ENCODE measurements around the gene CACNA2D3. TPM values are rescaled to one million over a fixed set of nuclear protein-coding genes. Genes with fewer than 3 reads are reported as not detected.

Gene CACNA2D3
- total and polyA plus RNA-seq, 4 donors = 0.06 to 0.37 (median 0.08) TPM; not detected in 1

- TF ChIP-seq, protein P1, sequence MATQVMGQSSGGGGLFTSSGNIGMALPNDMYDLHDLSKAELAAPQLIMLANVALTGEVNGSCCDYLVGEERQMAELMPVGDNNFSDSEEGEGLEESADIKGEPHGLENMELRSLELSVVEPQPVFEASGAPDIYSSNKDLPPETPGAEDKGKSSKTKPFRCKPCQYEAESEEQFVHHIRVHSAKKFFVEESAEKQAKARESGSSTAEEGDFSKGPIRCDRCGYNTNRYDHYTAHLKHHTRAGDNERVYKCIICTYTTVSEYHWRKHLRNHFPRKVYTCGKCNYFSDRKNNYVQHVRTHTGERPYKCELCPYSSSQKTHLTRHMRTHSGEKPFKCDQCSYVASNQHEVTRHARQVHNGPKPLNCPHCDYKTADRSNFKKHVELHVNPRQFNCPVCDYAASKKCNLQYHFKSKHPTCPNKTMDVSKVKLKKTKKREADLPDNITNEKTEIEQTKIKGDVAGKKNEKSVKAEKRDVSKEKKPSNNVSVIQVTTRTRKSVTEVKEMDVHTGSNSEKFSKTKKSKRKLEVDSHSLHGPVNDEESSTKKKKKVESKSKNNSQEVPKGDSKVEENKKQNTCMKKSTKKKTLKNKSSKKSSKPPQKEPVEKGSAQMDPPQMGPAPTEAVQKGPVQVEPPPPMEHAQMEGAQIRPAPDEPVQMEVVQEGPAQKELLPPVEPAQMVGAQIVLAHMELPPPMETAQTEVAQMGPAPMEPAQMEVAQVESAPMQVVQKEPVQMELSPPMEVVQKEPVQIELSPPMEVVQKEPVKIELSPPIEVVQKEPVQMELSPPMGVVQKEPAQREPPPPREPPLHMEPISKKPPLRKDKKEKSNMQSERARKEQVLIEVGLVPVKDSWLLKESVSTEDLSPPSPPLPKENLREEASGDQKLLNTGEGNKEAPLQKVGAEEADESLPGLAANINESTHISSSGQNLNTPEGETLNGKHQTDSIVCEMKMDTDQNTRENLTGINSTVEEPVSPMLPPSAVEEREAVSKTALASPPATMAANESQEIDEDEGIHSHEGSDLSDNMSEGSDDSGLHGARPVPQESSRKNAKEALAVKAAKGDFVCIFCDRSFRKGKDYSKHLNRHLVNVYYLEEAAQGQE (IDR thresholded peaks at IDR 0.05) = no peak
- TF ChIP-seq HNF4G (IDR thresholded peaks at IDR 0.05) = no peak
- no peak for TF ChIP-seq JUND (IDR thresholded peaks at IDR 0.05)
- no peak for TF ChIP-seq TAF1 (conservative IDR thresholded peaks at IDR 0.05)
Observed at GRCh38 chr3:54874816-54875556, 752.6 kb downstream of the CACNA2D3 start (continued).

GRCh38 chr3:54875596-54876268, 753.4 kb downstream of the CACNA2D3 start:
- WGBS = 76% methylated on average over 8 of the region's 8 CpGs
- Histone ChIP-seq H3K36me3 (ENCODE audit: control insufficient read depth in 4 of 4, insufficient read depth in 3 of 4, low read depth in 1 of 4, low read length in 3 of 4) (no peaks in the 10 kb centered on the region), H3K9ac (ENCODE audit: low read depth in 1 of 2, low read length in 2 of 2) (no peak overlapping the region), H3K4me3 (ENCODE audit: low read depth in 1 of 3, low read length in 3 of 3) (no peak overlapping the region), H3K27me3 (ENCODE audit: control insufficient read depth in 4 of 4, insufficient read depth in 4 of 4, low read length in 3 of 4) (peaks cover 0 to 10% (median 0%) of the 10 kb centered on the region in 4 donors), H3K9me3 (ENCODE audit: control insufficient read depth in 4 of 4, low read length in 3 of 4) (peaks cover 0 to 1% (median 0%) of the 10 kb centered on the region in 4 donors), H3K27ac (ENCODE audit: low read depth in 1 of 2, low read length in 2 of 2) (no peak overlapping the region), H3K4me1 (ENCODE audit: control insufficient read depth in 4 of 4, insufficient read depth in 4 of 4, low read length in 3 of 4) (no peaks in the 10 kb centered on the region)
- DNase-seq (ENCODE audit: low spot score) = no peak
- TF ChIP-seq RAD21 (IDR thresholded peaks at IDR 0.05) (no peak), EGR1 (IDR thresholded peaks at IDR 0.05; ENCODE audit: low read depth in 2 of 2) (no peak), HNF4G (IDR thresholded peaks at IDR 0.05) (no peak)

- H3K9ac ChIP-seq (ENCODE audit: low read depth in 1 of 2, low read length in 2 of 2) = no peak overlapping the region
- H3K27me3 ChIP-seq (ENCODE audit: control insufficient read depth in 4 of 4, insufficient read depth in 4 of 4, low read length in 3 of 4) = peaks cover 0 to 10% (median 0%) of the 10 kb centered on the region in 4 donors
- no peak overlapping the region for H3K27ac ChIP-seq (ENCODE audit: low read depth in 1 of 2, low read length in 2 of 2)
- no peak overlapping the region for H3K4me3 ChIP-seq (ENCODE audit: low read depth in 1 of 3, low read length in 3 of 3)
- H3K36me3 ChIP-seq (ENCODE audit: control insufficient read depth in 4 of 4, insufficient read depth in 3 of 4, low read depth in 1 of 4, low read length in 3 of 4) = no peaks in the 10 kb centered on the region
- peaks cover 0 to 1% (median 0%) of the 10 kb centered on the region in 4 donors for H3K9me3 ChIP-seq (ENCODE audit: control insufficient read depth in 4 of 4, low read length in 3 of 4)
- H3K4me1 ChIP-seq (ENCODE audit: control insufficient read depth in 4 of 4, insufficient read depth in 4 of 4, low read length in 3 of 4) = no peaks in the 10 kb centered on the region
- 76% methylated on average over 5 of the region's 5 CpGs for WGBS
- DNase-seq (ENCODE audit: low spot score) = no peak
- no peak for TF ChIP-seq HNF4A (conservative IDR thresholded peaks at IDR 0.05)
- TF ChIP-seq RXRA (IDR thresholded peaks at IDR 0.05) = no peak
- TF ChIP-seq MAX (IDR thresholded peaks at IDR 0.05) = no peak
- no peak for TF ChIP-seq TAF1 (conservative IDR thresholded peaks at IDR 0.05)
- TF ChIP-seq RAD21 (IDR thresholded peaks at IDR 0.05) = no peak
- no peak for TF ChIP-seq GABPA (IDR thresholded peaks at IDR 0.05 in 1 of 2, conservative IDR thresholded peaks at IDR 0.05 in 1 of 2)
- TF ChIP-seq, protein P2, sequence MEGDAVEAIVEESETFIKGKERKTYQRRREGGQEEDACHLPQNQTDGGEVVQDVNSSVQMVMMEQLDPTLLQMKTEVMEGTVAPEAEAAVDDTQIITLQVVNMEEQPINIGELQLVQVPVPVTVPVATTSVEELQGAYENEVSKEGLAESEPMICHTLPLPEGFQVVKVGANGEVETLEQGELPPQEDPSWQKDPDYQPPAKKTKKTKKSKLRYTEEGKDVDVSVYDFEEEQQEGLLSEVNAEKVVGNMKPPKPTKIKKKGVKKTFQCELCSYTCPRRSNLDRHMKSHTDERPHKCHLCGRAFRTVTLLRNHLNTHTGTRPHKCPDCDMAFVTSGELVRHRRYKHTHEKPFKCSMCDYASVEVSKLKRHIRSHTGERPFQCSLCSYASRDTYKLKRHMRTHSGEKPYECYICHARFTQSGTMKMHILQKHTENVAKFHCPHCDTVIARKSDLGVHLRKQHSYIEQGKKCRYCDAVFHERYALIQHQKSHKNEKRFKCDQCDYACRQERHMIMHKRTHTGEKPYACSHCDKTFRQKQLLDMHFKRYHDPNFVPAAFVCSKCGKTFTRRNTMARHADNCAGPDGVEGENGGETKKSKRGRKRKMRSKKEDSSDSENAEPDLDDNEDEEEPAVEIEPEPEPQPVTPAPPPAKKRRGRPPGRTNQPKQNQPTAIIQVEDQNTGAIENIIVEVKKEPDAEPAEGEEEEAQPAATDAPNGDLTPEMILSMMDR (IDR thresholded peaks at IDR 0.05; ENCODE audit: low read depth, low read length, missing input control) = no peak
- TF ChIP-seq EGR1 (IDR thresholded peaks at IDR 0.05; ENCODE audit: low read depth in 2 of 2) = no peak
- TF ChIP-seq HNF4G (IDR thresholded peaks at IDR 0.05) = no peak
- no peak for TF ChIP-seq FOXA2 (IDR thresholded peaks at IDR 0.05)
- no peak for TF ChIP-seq JUND (IDR thresholded peaks at IDR 0.05)
- TF ChIP-seq NR2F2 (IDR thresholded peaks at IDR 0.05) = no peak
- TF ChIP-seq YY1 (IDR thresholded peaks at IDR 0.05) = no peak
- no peak for TF ChIP-seq FOXA1 (IDR thresholded peaks at IDR 0.05)
- TF ChIP-seq ATF3 (IDR thresholded peaks at IDR 0.05) = no peak
- TF ChIP-seq, protein P1 (IDR thresholded peaks at IDR 0.05) = no peak
- no peak for TF ChIP-seq SP1 (IDR thresholded peaks at IDR 0.05)
Observed at GRCh38 chr3:54876694-54877093, 754.3 kb downstream of the CACNA2D3 start.
